GM18909 (cell line): Measurements from ENCODE around the gene GAB4.

Source experiments
- ATAC-seq: cut with Tn5 transposase; IDR thresholded peaks from one replicate; pipeline ENCODE4 v1.9.1; 2021; ENCODE audit warnings: mild to moderate bottlenecking; ENCODE audit not compliant: unreplicated experiment, poor library complexity

The GAB4 gene

DNA sequence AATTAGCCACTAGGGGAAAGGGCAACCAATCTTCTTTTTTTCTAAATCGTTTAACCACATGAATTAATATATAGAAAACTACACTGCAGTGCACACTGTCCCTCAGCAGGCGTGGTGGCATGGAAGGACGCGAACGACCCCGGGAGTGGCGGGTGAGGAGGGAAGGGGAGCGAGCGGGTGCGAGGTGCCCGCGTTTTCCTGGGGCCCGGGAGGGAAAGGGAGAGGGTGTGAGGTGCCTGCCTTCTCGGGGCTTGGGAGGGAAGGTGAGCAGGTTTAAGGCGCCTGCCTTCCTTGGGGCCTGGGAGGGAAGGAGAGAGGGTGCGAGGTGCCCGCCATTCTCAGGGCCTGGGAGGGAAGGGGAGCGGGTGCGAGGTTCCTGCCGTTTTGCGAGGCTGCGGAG lies 765 bp downstream of the GAB4 start:
- ATAC-seq: no peak

- no peak for ATAC-seq
Observed at GRCh38 chr22:16989915-16990314, 18.1 kb downstream of the GAB4 start.

- ATAC-seq: no peak
Observed at GRCh38 chr22:16988257-16988656, 19.8 kb downstream of the GAB4 start.

DNA sequence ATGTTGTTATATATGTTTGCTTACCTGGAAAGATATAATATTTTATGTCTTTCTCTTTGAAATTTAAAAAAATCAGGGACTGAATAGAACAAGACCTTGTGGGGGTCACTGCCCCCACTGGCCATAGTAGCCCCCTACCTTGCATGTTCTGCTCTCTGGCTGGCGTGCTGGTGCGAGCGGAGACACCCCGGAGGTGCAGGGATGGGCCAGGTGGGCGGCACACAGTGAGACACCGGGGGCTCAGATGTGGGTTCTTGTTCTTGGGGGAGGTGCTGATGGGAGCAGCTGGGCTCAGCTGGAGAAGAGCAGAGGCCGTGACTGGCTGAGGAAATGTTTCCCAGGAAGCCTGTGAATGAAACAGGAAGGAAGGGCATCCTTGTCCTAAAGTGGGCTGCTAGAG lies 20.2 kb downstream of the GAB4 start:
- no peak for ATAC-seq

DNA sequence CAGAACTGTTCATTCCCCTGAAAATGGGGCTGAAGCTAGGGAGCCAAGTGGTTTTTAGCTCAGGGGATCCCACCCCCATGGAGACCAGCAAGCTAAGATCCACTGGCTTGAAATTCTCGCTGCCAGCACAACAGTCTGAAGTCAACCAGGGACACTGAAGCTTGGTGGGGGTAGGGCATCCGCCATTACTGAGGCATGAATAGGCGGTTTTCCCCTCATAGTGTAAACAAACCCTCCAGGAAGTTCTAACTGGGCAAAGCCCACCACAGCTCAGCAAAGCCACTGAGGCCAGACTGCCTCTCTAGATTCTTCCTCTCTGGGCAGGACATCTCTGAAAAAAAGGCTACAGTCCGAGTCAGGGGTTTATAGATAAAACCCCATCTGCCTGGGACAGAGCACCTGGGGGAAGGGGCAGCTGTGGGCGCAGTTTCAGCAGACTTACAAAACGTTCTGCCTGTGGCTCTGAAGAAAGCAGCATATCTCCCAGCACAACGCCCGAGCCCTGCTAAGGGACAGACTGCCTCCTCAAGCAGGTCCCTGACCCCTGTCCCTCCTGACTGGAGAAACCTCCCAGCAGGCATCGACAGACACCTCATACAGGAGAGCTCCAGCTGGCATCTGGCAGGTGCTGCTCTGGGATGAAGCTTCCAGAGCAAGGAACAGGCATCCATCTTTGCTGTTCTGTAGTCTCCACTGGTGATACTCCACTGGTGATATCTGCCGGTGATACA lies 32.7 kb downstream of the GAB4 start:
- no peak for ATAC-seq

DNA sequence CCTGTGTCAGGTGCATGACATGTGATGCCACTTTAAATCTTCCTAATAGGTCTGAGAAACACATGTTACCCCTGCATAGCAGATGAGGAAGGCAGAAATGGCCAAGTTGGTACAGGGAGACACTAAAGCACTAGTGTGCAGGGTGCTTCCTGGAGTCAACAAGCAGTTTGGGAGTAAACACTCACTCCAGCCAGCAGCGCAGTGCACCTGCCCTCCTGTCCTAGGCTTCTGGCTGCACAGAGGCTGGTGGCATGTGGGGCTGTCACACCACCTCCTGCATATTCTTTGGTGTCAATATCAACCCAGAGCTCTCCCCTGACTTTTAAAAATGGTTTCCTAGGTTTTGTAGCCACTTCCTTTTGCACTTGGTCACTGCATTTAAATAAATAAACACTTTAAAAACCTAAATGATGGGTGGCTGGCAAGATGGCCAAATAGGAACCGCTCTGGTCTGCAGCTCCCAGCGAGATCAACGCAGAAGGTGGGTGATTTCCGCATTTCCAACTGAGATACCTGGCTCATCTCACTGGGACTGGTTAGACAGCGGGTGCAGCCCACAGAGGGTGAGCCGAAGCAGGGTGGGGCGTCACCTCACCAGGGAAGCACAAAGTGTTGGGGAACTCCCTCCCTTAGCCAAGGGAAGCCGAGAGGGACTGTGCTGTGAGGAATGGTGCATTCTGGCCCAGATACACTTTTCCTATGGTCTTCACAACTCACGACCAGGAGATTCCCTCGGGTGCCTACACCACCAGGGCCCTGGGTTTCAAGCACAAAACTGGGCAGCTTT lies 33.5 kb downstream of the GAB4 start:
- ATAC-seq: no peak

DNA sequence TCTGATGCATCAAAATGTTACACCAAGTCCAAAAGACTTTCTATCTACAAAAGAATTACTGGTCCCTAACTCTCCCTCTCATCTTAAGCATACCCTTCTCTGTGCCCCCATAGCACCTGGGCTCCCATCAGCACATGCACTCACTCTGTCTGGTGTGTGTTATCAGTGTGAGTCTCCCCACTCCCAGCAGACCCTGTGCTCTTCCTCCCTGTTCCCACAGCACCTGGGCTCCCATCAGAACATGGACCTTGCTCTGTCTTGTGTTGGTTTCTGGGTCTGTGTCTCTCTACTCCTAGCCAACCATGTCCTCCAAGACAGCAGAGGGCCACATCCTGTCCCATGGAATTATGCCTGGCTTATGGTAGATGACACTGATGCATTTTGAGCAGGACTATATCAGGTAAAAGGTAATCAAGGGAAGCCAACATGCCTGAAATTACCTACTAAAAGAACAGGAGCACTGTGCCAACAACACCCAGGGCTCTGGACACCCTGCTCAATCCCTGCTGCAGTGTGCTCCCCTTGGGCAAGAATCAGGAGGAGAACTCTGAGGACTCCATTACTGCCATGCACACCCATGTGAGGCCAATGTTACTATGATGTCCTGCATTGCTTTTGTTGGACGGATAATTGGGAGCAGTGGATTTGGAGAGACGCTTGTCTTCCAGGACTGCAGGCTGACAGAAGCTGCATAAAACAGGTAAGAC lies 34.3 kb downstream of the GAB4 start:
- no peak for ATAC-seq

DNA sequence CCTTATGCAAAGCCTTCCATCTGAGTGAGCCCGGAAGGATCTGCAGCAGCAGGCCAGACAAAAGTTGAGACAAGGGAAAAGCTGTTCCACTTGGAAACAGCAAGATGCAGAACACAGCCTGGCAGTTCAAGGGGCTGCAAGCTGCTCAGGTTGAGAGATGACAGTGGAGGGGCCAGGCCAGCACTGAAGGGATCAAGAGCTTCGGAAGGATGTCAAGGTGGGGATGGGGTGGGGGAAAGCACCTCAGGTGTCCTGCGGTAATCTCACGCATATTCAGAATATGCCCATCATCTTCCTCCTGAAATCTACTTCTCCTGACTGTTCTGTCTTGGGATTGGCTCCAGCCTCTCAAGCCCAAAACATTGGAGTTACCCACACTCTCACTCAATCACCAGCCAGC lies 35.7 kb downstream of the GAB4 start:
- no peak for ATAC-seq

DNA sequence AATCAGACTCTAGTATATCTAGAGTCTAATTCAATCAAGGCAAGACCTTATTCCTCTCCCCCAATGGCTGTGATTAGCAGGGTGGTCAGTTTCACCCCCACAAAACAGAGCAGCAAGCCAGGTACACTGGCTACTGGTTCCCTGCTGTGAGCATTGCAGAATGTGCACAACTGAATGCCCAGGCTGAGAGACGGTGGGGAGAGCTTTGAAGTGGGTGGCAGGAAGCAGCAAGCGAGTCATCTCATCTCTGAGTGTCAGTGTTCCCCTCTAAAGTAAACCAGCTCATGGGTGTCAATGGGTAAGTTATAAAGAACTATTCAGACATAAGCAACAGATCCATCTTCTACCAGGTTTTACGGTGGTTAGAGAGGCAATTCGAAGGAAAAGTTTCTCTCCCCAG lies 37.6 kb downstream of the GAB4 start:
- ATAC-seq: no peak

DNA sequence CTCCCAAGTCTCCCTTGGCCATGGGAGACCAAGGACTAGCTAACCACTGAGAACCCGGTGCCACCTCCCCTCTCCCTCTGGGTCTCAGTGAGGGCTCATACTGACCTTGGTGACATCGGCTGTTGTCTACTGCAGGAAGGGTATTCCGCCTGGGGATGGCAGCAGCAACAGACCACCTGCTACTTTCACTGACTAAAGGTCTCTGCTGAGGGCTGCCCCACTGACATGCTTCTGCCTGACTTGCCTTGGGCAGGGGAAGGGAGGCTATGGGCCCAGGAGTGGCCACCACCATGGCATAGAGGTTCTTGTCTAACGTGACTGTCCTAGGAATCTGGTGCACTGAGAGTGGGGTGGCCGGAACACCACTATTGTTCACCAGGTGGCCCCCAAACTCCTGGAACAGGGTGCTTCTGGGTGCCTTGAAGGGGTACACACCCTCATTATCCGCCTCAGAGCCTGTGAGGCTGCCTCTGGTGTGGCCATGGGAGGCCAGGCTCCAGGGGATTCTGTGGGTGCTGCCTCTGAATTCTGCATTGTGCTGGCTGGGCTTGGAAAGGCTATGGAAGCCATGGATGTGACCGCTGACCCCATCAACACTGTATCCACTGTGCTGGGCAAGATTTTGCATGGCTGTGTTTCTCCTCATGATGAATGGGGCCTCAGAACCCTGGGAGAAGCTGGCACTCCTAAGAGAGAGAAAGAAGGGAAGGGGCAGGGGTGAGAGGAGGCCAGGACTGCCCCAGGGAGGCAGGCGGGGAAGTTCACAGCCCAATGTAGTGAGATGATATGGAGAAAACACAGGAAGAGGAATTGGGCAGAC lies 38.3 kb downstream of the GAB4 start:
- no peak for ATAC-seq

DNA sequence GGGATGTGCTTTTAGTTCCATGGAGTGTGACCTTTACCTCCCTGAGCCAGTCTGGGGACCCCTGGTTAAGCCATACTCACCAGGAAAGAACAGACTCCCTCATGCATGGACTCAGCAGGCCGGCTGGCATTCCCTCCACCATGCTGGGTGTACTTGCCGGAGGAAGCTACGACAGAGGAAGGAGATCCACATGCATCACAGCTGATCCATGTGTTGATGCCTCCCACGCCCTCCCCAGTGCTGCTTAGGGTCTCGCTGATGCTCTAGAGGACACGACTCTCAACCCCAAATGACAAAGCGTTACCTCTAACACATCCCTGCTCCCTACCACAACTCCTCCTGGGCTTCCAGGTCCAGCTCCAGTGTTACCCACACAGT lies 39.8 kb downstream of the GAB4 start:
- ATAC-seq: no peak

DNA sequence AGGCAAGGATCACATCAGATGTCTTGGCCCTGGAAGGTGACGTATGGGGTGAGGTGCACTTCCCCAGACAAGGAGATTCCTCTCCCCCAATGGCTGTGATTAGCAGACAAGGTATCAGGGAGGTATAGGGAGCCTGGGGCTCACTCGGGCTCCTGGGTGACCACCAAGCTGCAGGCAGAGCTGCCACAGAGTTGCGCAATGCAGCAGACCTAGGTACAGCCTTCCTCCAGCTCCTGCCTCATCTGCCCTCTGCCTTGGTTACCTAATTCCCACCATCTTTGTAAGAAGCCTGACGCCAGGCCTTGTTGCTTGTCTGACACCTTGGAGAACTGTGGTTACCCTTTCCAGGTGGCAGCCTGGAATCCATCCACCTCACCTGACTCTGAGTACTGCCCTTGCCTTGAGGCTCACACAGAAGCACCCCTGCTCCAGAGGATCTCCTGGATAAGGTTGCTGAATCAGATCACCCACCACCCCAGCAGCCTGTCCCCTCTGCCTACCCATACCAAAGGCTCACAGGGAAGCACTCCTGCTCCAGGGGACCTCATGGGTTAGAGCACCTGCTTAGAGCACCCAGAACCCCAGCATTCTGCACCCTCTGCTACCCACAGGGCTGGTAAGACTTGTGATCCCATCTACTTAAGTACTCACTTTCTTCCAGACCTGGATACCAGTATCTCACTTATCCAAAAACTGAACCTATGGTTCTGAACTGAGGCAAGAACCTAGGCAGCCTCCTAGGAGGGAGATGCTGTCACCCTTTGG lies 40.4 kb downstream of the GAB4 start:
- no peak for ATAC-seq

DNA sequence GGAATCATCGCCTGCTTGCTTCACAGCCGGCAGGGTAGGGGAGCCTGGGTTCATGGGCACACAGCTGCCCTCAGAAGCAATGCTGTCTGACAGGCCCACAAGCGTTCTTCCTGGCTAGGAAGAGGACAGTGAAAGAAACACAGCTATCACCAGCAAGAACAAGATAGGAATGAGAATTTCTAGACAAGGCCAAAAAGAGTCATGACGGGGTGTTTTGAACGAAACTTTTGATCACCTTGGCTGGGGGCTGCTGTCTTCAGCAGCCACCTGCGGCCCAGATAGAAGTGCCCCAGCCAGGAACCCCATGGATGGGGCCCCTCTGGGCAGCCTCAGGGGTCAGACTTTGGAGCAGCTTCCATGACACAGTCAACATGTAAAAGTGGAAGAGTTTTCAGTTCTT lies 41.8 kb downstream of the GAB4 start:
- no peak for ATAC-seq

GRCh38 chr22:16965560-16965959 lies 42.5 kb downstream of the GAB4 start:
- ATAC-seq: no peak

GRCh38 chr22:16965083-16965482 lies 42.9 kb downstream of the GAB4 start:
- ATAC-seq: no peak

DNA sequence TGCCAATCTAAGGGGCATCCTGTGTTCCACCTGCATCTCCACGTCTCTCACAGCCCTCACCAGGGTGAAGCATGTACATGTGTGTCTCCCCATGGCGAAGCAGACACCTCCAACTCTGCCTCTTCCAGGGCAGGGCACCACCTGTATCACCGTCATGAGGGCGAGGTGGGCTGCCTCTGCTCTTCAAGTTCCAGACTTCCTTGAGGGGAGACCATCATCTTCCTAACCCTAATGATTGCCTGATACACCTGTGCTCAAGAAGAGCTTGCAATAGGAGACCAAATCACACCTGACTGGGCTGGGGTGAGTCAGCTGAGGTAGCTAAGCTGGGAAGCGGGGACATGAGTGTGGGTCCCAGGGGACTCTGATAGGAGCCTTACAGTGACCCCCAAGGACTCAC lies 43.7 kb downstream of the GAB4 start:
- no peak for ATAC-seq

DNA sequence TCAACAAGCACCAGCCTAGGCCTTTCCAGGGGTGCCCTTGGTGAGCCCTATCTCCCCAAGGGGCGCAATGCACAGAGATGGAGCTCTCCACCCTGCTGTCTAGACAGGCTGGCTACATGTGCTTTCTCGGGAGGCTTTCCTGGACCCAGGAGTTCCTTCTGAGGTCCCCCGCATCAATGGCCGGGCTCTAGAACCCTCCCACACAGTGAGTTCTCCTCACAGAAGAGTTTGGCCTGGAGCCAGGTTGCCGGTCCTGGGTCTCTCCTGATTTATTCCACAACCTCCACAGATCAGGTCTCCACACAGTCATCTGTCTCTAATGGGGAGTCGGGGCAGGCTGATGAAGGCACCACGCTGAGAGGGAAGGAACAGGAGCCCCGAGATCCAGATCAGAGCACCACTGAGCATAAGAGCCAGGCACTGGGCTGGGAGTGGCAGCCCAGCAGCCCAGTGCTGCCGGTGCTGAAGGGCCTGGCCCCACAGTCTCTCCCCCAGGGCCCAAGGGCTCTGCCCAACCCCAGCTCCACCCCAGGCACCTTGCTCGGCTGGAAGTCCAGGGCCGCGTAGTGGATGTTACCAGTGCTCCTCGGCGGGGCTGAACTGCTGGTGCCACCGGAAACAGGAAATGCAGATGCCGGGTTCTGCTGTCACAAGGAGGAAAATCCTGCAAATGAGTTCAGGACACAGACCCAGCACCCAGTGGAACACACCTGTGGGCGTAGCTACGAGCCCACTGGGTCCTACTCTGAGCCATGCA lies 44.7 kb downstream of the GAB4 start:
- ATAC-seq: no peak

GRCh38 chr22:16962501-16962900 lies 45.5 kb downstream of the GAB4 start:
- ATAC-seq: no peak
